ENCODE data around the gene SSR4.

Gene SSR4

GRCh38 chrX:153769865-153770600, 24.4 kb upstream of the SSR4 start:
- DNase-seq, result peak; percentile 28

DNA sequence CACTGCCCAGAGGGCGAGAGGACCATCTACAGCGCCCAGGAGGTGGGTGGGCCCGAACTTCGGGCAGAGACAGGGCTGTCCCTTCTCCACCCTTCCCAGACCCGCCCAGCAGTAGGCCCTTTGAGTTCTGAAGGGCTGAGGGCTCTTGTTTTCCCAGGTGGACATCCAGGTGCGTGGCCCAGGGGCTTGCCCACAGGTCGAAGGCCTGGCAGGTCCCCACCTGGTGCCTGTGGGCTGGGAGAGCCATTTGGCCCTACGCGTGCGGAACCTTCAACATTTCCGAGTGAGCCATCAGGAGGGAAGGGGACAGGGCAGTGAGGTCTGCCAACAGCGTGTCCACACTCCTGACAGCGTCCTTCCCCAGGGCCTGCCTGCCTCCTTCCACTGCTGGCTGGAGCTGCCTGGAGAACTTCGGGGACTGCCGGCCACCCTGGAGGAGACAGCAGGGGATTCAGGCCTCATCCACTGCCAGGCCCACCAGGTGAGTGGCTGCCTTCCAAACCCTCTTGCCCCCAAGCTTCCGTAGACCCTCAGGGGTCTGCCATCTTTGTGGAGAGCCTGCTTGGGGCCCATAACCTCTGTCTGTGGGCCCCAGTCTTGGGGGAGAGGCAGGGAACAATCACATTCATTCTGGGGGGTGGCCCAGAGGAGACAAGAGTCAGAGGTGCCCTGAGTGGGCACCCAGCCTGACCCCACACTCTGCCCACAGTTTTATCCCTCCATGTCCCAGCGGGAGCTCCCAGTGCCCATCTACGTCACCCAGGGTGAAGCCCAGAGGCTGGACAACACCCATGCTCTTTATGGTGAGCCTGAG, 23.7 kb upstream of the SSR4 start:
- no peak for DNase-seq

DNA sequence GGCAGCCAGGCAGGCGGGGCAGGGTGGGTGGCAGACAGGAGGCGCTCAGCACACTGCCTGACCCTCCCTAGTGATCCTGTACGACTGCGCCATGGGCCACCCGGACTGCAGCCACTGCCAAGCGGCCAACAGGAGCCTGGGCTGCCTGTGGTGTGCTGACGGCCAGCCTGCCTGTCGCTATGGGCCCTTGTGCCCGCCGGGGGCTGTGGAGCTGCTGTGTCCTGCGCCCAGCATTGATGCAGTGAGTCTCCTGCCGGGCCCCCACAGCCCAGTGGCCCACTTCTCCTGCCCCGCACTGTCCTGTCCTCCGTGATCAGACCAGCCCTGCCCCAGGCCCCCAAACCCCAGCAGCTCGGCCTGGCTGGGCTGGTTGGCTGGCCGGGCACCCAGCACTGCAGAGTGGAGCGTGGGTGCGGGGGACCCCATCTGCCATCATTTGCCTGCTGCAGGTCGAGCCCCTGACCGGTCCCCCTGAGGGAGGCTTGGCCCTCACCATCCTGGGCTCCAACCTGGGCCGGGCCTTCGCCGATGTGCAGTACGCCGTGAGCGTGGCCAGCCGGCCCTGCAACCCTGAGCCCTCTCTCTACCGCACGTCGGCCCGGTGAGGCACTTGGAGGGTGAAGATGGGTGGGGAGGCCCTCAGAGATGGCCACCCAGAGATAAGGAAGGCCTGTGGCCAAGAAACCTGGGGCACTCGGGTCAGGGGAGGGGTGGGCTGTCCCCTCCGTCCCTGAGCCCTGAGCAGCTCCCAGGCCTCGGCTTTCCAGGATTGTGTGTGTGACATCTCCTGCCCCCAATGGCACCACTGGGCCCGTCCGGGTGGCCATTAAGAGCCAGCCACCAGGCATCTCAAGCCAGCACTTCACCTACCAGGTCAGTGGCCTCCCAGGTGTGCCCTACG, 22.8 kb upstream of the SSR4 start:
- no peak for DNase-seq

- DNase-seq, result no peak
Measured at GRCh38 chrX:153772316-153773217, 21.9 kb upstream of the SSR4 start.

DNA sequence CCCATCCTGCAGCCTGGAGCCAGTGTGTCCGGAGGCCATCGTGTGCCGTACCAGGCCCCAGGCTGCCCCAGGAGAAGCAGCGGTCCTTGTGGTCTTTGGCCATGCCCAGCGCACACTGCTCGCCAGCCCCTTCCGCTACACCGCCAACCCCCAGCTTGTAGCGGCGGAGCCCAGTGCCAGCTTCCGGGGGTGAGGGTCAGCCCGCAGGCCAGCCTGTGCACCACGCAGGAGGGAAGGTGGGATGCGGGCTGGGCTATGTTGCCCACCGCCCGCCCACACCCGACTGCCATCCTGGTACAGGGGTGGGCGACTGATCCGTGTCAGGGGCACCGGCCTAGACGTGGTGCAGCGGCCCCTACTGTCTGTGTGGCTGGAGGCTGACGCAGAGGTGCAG, 21.3 kb upstream of the SSR4 start:
- no peak for DNase-seq

- no peak for DNase-seq
Measured at GRCh38 chrX:153773741-153774575, 20.5 kb upstream of the SSR4 start.

- no peak for DNase-seq
Measured at GRCh38 chrX:153774576-153775292, 19.7 kb upstream of the SSR4 start.

- no peak for DNase-seq
Measured at GRCh38 chrX:153775293-153776119, 19.0 kb upstream of the SSR4 start.

- DNase-seq, result no peak
Measured at GRCh38 chrX:153776120-153776599, 18.3 kb upstream of the SSR4 start.

DNA sequence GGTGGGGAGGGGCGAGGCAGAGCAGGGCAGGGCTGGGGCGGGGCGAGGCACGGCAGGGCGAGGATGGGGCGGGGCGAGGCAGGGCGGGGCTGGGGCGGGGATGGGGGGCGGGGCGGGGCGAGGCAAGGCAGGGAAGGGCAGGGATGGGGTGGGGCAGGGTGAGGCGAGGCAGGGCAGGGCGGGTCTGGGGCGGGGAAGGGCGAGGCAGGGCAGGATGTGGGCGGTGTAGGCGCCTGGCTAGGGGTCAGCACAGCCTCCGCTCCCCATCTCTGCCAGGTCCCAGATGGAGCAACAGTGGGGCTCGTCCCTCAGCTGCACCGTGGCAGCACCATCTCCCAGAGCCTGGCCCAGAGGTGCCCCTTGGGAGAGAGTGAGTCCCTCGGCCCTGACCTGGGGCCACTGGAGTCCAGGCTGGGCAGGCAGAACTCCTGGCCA, 17.8 kb upstream of the SSR4 start:
- DNase-seq, result no peak

DNA sequence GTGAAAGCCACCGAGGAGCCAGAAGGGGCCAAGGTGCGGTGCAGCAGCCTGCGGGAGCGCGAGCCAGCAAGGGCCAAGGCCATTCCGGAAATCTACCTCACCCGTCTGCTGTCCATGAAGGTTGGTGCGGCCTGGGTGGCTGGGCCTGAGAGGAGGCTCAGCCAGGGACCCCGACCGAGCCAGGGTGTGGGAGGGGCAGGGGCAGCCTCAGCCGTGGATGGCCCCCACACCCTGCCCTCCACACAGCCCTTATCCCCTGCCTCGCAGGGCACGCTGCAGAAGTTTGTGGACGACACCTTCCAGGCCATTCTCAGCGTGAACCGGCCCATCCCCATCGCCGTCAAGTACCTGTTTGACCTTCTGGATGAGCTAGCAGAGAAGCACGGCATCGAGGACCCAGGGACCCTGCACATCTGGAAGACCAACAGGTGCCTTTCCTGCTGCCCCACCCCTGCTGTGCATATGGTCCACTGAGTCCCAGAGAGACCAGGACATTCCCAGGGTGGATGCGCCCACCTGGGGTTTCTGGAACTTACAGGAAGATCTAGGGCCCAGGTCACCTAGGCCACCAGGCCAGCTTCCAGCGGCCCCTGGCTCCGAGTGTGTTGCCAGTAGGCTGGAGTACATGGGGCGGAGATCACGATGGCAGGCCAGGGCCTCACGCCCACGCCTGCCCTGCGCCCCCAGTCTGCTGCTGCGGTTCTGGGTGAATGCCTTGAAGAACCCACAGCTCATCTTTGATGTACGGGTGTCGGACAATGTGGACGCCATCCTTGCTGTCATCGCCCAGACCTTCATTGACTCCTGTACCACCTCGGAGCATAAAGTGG, 17.0 kb upstream of the SSR4 start:
- DNase-seq, result no peak

GRCh38 chrX:153778181-153778580, 16.3 kb upstream of the SSR4 start:
- no peak for DNase-seq

DNA sequence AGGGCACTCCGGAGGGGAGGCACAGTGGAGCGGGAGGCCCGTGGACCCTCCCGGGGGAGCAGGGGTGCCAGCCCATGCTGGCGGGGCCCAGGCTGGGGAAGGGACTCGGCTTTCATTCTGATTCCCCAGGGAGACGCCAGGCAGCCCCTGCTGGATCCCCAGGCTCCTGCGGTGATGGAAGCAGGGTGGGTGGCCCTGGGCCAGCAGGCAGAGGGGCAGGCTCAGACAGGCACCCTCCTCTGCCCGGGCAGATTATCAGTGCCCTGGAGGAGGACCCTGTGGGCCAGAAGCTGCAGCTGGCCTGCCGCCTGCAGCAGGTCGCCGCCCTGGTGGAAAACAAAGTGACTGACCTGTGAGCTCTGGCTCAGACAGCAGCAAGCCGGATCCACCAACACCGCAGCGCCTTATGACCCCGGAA, 15.8 kb upstream of the SSR4 start:
- DNase-seq, result no peak

- DNase-seq, result no peak
Measured at GRCh38 chrX:153779891-153780677, 14.4 kb upstream of the SSR4 start.

DNA sequence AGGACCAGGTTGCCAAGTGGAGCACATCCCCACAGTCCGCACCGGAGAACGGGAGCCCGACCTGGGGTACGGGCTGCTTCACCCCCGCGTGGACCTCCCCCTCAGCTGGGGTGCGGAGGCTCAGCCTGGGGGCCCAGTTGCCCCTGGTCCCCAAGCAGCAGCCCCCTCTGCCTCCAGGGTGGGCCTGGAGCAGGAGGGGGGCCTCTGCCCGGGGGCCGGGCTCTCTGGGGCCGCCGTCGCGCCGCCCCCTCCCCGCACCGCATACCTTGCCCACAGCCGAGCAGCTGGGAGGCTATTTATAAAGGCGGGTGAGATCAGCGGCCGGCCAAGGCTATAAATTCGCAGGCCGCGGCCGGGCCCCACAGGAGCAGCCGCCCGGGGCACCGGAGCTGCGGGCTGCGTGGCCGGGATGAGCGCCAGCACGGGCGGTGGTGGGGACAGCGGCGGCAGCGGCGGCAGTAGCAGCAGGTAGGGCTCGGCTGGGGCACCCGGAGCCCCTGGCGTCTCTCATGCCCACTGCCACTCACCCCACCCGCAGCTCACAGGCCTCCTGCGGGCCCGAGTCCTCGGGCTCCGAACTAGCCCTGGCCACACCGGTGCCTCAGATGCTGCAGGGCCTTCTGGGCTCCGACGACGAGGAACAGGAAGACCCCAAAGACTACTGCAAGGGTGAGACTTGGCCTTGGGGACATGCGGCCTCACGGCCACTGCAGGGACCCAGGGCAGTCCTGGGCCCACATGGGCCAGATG, 13.6 kb upstream of the SSR4 start, which contains the start of gene SRPK3:
Gene SRPK3, plus strand, starts transcription at position 364 of the 750 bp plus-strand sequence. Its CDS starts 46 bp downstream, at position 410.
- DNase-seq, result no peak

- no peak for DNase-seq
Measured at GRCh38 chrX:153781428-153782047, 12.9 kb upstream of the SSR4 start.
